ENCODE results near the gene FKBP2.

FKBP2 gene

DNA sequence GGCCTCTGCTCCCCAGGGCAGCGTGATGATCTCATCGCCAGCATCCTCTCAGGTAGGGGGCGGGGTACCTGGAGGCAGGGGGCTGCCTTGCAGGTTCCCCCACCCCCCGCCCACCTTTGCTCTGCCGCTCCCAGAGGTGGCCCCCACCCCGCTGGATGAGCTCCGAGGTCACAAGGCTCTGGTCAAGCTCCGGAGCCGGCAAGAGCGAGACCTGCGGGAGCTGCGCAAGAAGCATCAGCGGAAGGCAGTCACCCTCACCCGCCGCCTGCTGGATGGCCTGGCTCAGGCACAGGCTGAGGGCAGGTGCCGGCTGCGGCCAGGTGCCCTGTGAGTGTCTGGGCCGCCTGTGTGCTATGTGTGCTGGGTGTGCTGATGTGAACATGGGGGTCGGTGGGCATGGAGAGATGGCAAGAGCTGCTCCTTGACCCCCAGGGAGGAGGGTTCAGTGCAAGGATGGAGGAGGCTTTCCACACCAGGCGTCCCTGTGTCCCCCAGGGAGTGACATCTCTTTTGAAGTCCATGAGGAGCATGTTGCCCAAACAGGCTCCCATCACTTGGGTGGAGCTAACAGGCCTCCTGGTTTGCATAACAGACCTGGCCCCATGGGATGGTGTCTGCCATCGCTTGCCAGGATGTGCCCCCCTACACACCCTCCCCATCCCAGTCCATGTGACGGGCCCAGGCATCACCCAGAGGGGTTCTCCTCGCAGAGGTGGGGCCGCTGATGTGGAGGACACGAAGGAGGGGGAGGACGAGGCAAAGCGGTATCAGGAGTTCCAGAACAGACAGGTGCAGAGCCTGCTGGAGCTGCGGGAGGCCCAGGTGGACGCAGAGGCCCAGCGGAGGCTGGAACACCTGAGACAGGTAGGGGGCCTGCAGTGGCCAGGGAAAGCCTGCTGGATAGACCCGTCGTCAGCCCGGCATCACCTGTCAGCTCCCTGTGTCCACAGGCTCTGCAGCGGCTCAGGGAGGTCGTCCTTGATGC is 24.6 kb downstream of the FKBP2 start:
- no peak for DNase-seq

GRCh38 chr11:64266339-64266738 is 25.4 kb downstream of the FKBP2 start:
- DNase-seq = no peak

DNA sequence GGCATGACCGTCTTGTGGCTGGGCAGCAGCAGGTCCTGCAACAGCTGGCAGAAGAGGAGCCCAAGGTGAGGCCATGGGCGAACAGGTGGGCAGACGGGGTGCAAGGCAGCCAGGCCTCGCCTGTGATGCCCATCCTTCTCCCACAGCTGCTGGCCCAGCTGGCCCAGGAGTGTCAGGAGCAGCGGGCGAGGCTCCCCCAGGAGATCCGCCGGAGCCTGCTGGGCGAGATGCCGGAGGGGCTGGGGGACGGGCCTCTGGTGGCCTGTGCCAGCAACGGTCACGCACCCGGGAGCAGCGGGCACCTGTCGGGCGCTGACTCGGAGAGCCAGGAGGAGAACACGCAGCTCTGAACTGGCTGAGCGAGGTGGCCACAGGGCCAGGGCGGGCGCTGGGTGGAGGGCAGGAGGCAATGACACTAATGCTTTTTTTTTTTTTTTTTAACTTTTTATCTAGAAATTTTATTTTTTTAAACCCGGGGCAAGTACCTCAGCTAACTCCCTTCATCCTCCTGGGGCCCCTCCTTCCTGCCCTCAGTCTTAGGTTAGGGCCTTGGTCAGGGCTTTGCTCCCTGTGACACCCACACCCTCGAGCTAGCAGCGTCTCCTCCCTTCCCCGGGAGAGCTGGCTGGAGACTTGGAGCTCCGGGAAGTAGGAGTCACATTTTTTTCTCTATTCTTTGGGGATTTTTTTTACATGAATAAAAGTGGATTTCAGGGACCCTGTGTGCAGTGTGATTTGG is 26.5 kb downstream of the FKBP2 start:
- DNase-seq = no peak

GRCh38 chr11:64268025-64268892 is 27.4 kb downstream of the FKBP2 start:
- DNase-seq = no peak

DNA sequence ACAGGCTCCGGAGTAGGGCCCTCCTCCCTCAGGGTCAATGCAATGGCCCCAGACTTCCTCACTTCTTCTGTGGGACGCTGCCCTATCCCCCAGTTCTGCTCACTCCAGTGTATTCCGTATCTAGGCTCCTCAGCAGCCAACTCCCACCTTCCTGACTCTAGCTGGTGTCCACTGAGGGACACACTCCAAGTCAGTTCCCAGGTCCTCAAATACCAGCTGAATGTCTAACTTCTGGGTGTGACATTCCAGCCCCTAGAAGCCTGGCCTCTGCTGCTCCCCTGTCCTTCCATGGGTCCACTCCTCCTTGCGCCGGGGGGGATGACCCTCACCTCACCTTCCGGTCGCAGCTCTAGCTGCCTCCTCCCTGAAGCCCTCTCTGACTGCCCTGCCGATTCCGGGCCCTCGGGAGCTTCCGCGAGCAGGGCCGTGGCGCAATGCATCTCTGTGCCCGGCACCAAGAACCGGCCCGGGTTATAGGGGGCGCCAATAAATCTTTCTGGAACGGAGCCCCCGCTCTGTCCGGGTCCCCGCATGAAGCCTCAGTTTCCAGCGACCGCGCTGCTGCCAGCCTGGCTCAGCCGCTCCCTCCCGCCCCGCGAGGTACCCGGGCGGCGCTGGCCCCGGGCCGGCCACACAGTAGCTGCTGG is 28.1 kb downstream of the FKBP2 start:
- DNase-seq = no peak

DNA sequence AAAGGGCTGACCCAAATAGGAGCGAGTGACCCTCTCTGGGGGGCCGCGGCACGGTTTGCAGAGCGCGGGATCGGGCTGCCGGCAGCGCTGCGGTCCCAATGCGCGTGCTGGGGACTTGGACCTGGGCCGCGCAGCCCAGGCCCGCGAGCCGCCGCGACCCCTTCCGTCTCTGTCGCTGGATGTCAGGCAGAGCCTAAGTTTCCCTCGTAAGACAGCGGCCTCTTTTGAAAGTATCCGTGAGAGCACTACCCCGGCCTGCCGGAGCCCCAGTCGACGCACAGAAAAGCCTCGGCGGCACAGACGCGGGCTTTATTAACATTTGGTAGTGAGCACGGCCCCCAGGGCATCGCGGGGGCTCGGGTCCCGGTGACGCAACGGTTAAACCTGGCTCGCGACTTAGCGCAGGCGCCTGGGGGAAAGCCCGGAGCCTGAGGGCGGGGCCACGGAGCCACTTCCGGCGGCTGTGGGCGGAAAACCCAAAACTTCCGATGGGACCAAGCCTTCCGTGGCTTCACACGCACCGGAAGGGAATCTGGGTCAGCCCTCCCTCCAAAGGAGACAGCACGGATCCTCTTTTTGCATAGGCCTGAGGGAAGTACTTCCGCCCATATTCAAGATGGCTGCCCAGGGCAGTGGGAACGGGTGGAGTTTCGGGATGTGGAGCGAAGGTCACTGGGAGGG is 28.8 kb downstream of the FKBP2 start:
- DNase-seq = peak; percentile 96

DNA sequence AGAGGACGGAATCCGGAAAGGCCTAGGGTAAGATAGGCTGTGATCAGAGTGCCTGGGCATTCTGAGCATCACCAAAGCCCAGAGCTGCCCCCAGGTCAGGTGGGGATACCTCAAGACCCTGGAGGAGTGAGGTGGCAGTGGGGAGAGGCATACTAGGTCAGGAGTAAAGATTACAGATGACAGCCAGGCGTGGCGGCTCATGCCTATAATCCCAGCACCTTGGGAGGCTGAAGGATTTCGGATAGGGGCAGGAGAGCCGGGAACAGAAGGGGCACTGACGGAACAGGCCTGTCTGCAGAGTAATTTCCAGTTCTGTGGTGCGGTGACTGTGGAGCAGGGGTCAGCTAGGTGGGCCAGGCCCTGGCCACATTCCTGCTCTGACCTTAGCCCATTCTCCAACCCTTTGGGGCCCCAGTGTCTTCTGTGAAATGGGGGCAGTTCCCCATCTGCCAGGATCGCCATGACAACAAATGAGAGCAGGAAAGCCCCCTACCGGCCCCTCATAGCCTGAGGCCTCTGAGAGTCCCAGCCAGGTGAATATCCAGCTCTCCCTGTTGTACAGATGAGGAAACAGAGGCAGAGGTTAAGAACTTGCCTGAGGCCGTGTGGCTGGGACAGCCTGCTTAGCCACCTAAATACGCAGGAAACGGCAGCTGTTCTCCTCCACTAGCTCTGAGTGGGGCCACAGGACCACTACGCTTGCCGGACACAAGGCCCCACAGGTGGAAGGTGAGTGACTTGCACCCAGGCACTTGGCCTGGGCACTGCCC is 34.3 kb downstream of the FKBP2 start:
- no peak for DNase-seq

DNA sequence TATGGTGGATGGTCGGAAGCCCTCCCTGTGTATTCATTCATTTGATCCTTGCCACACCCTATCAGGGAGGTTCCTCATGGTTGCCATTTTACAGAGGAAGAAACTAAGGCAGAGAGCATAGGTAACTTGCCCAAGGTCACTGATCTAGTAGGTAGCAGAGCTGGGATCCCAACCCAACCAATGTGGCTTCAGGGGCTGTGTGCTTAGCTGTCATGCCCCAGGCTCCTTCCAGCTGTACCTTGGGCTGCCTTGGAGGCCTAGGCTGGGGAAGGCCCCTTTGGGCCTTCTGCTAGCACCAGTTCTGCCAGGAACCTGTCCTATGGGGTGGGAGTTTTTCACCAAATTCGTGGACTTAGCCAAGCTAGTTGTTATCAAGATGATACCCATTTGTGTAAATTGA is 34.9 kb downstream of the FKBP2 start:
- DNase-seq = no peak

DNA sequence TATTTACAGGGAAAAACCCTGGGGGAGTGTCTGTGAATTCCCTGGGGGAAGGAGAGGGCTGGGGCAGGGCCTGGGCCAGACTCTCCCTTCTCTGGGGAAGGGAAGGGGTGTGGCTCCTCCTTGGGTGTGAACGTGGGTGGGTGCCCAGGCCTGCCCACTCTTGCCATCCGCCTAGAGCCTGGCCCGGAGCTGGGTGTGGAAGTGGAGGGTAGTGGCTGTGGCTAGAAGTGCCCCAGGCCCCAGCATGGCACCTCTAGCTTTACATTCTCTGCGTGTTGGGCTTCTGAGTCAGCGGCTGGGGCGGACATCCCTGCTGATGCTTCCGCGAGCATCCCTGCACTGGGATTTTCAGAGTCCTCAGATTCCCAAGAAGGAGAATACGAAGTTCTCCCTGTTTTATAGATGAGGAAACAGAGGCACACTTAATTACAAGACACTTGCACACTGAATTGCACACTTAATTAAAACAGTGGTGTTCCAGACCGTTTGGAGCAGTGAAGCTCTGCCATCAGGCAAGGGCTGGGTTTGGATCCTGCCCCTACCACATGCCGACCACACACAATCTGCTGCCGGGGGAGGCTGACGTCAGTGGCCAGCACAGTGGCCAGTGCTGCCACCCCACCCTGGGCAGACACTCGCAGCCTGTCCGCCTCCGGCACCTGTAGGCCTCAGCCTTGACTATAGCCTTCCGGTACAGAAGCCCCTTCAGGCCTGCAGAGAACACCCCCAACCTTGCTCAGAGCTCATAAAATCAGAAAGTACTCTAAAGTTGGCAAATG is 35.9 kb downstream of the FKBP2 start:
- no peak for DNase-seq

DNA sequence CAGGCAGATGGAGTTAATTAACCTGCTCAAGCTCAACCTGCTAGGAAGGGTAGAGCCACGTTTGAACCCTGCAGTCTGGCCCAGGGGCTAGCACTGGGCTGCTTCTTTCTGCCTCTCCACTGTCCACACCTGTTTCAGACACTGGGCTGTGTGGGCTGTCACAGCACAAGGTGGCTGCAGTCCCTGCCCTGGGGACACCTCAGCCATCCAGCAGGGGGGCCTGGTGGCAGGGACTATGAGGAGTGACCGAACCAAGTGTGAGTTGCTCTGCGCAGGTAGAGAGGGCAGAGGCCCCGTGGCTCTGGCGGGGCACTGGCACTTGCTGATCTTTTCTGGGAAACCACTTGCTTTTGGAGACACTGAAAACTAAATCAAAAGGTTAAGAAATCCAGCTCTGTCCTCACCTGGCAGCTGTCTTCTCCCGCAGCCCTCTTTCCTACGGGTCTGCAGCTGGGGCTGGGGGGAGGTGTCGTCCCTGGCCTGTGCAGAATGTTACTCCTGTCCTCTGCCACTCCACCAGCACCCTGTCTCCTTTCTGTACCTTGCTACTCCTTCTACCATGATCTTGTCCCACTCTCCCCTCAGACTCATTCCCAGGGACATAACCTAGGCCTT is 37.8 kb downstream of the FKBP2 start:
- DNase-seq = no peak

- DNase-seq = no peak
Observed at GRCh38 chr11:64281957-64282770, 41.3 kb downstream of the FKBP2 start.

DNA sequence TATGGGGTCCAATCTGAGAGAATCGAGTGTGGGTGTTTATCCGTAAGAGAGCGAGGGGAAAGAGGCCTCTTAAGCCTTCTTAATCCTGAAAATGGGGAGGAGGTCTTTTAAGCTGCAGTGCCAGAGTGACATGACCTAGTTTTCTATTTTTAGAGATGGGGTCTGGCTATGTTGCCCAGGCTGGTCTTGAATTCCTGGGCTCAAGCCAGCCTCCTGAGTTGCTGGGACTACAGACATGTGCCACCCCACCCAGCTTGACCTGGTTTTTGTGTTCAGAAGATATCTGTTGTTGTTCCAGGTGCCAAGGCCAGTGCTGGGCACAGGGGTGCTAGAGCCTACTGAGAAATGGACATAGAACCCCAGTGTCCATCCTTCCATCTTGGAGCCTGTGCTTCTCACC is 42.2 kb downstream of the FKBP2 start:
- no peak for DNase-seq

GRCh38 chr11:64284048-64284961 is 43.4 kb downstream of the FKBP2 start, which contains the start of gene BAD:
TSS of gene BAD (minus strand) at chr11:64284665. CDS start at chr11:64284368, 297 bp downstream.
- DNase-seq = peak; percentile 85

DNA sequence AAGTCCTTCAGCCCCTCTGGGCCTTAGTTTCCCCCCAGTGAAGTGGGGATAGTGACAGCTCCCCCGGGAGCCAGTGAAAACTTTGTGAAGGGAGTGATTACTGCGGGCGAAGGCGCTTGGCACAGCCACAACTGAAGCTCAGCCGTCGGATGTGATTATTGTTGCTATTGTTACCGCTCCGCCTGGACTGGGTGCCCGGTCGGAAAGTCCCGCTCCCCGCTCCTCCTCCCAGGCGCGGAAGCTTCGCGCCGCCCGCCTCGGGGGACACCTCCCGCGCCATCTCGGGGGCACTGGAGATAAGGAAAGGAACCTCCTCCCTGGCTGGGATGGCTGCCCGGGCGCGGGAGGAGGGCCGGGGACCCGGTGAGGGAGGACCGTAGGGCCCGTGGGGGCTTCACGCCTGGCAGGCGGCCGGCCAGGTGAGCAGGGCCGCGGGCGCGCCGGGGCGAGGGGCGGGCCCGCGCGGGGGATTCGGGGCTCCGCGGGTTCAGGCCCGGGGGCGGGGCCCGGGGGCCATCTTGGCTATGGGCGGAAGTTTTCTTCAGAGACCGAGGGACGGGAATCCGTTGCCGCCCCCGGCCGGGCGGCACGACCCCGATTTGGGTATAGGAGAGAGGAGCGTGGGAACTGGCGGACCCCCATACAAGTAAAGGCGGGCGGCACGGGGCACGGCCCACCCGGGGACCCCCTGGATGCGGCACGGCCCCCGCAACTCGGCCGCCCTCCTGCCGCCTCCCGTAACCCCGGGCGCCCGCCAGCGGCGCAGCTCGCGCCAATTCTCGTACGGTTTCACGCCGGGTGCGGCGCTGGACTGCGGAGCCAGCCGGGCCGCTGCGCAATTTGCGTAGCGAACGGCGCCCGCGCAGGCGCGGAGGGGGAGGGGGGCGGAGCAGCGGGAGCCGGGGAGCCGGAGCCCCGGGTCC is 44.3 kb downstream of the FKBP2 start, which contains the start of gene GPR137:
GPR137 (plus strand) TSS at position 887 of the 923 bp plus-strand sequence. CDS start 677 bp downstream, outside the sequence.
- DNase-seq = peak; percentile 64

GRCh38 chr11:64285885-64286800 is 45.2 kb downstream of the FKBP2 start:
- DNase-seq = no peak
